HCT116 (cell line): Measurements from ENCODE around the gene DUXB. TPM values are rescaled to one million over a fixed set of nuclear protein-coding genes. Genes with fewer than 3 reads are reported as not detected.

Experiments
- ATAC-seq: fragments of 200-7000 bp; cut with Tn5 transposase; 2 replicates; pipeline ENCODE4 v1.9.1; 2020; ENCODE audit warnings: mild to moderate bottlenecking, moderate library complexity
- BruUV-seq: library from RNA; stranded (reverse); fragments of 400-500 nt; replicated peaks from 2 replicates; lab custom pipeline; 2021; lab: Mats Ljungman, UMichigan
- CTCF ChIA-PET: fragments of 300-600 bp; sonication (Branson Sonifier 250); formaldehyde crosslinking; loops from one replicate; lab custom pipeline; 2021; ENCODE audit warnings: antibody characterized with exemption; lab: Charles Lee
- POLR2A ChIA-PET: fragments of 300-600, 350-600 bp; sonication (Branson Sonifier 250); formaldehyde crosslinking; loops from one replicate; lab custom pipeline; 2021; ENCODE audit warnings: antibody characterized with exemption; lab: Charles Lee
- RAD21 ChIA-PET, 2 experiments: fragments of 300-600 bp; sonication (Branson Sonifier 250); formaldehyde crosslinking; loops; one replicate each; lab custom pipeline; 2023; ENCODE audit warnings: low total read pairs in 2 of 2; ENCODE audit not compliant: uncharacterized antibody in 2 of 2, unreplicated experiment in 2 of 2, low non-redundant PET in 1 of 2; lab: Charles Lee
- DNase-seq: peaks from one replicate; pipeline ENCODE4 v3.0.0-alpha.2; 2010; ENCODE audit warnings: low read depth, low spot score
- H2AFZ ChIP-seq: fragments of 200-600 bp; shearing (Covaris generic), sonication (generic); 2 replicates; pipeline ENCODE4 v1.6.1; 2017; ENCODE audit warnings: low read depth, mixed run types, mixed read lengths, antibody characterized with exemption, low read length; ENCODE audit not compliant: poor library complexity, severe bottlenecking
- H3K27ac ChIP-seq: 2 replicates; pipeline ENCODE4 v1.5.1; 2012; ENCODE audit warnings: low read depth, low read length
- H3K27me3 ChIP-seq: fragments of 200-600 bp; sonication (generic); 2 replicates; pipeline ENCODE4 v1.6.1; 2016; ENCODE audit warnings: mixed run types, low read length, mixed read lengths; ENCODE audit not compliant: insufficient read depth
- H3K36me3 ChIP-seq, 2 experiments: fragments of 200-500 bp in 1 of 2; fragments of 200-600 bp in 1 of 2; sonication (Bioruptor generic) in 1 of 2; sonication (generic) in 1 of 2; 2 replicates each; pipeline versions ENCODE4 v1.5.1 to v1.6.1; 2014 to 2016; ENCODE audit warnings: low read length in 2 of 2, inconsistent platforms in 1 of 2, mixed read lengths in 1 of 2, mixed run types in 1 of 2; ENCODE audit not compliant: insufficient read depth in 2 of 2, control insufficient read depth in 1 of 2
- H3K4me1 ChIP-seq, 2 experiments: fragments of 200-600 bp in 1 of 2; sonication (generic) in 1 of 2; 2 replicates each; pipeline versions ENCODE4 v1.5.1 to v1.6.1; 2012 to 2017; ENCODE audit warnings: low read length in 2 of 2, inconsistent platforms in 1 of 2, mild to moderate bottlenecking in 1 of 2, mixed read lengths in 1 of 2, mixed run types in 1 of 2, moderate library complexity in 1 of 2; ENCODE audit not compliant: insufficient read depth in 2 of 2, control insufficient read depth in 1 of 2
- H3K4me2 ChIP-seq: fragments of 200-600 bp; sonication (generic); 2 replicates; pipeline ENCODE4 v1.6.1; 2017; ENCODE audit warnings: mixed run types, low read length, mixed read lengths
- H3K4me3 ChIP-seq, 2 experiments: fragments of 200-600 bp in 1 of 2; sonication (generic) in 1 of 2; replicated peaks in 1 of 2; 2 replicates each; pipeline ENCODE4 v1.5.1; 2011 to 2016; ENCODE audit warnings: low read length in 2 of 2, control low read depth in 1 of 2, low read depth in 1 of 2, mild to moderate bottlenecking in 1 of 2, mixed read lengths in 1 of 2, mixed run types in 1 of 2
- H3K79me2 ChIP-seq: fragments of 200-600 bp; sonication (generic); 2 replicates; pipeline ENCODE4 v1.6.1; 2017; ENCODE audit warnings: mild to moderate bottlenecking, mixed run types, low read length, moderate library complexity, mixed read lengths; ENCODE audit not compliant: insufficient read depth
- H3K9ac ChIP-seq: fragments of 200-600 bp; sonication (generic); 2 replicates; pipeline ENCODE4 v1.6.1; 2016; ENCODE audit warnings: low read length, mixed read lengths
- H3K9me2 ChIP-seq: fragments of 200-600 bp; sonication (generic), shearing (Covaris generic); 2 replicates; pipeline ENCODE4 v1.6.1; 2017; ENCODE audit warnings: mixed run types, mild to moderate bottlenecking, moderate library complexity; ENCODE audit not compliant: insufficient read depth
- H3K9me3 ChIP-seq, 2 experiments: fragments of 200-500 bp in 1 of 2; fragments of 200-600 bp in 1 of 2; sonication (Bioruptor generic) in 1 of 2; sonication (generic) in 1 of 2; 2 replicates each; pipeline ENCODE4 v1.6.1; 2014 to 2017; ENCODE audit warnings: low read length in 2 of 2, mixed read lengths in 2 of 2, inconsistent platforms in 1 of 2, low read depth in 1 of 2, mild to moderate bottlenecking in 1 of 2, mixed run types in 1 of 2, moderate library complexity in 1 of 2; ENCODE audit not compliant: control insufficient read depth in 1 of 2, insufficient read depth in 1 of 2
- H4K20me1 ChIP-seq: fragments of 200-600 bp; sonication (generic), shearing (Covaris generic); 2 replicates; pipeline ENCODE4 v1.6.1; 2017; ENCODE audit warnings: mixed run types, mild to moderate bottlenecking, moderate library complexity; ENCODE audit not compliant: insufficient read depth
- CEBPB ChIP-seq: IDR thresholded peaks from 2 replicates; pipeline ENCODE4 v1.6.1; 2012; ENCODE audit warnings: low read depth
- EGR1 ChIP-seq: IDR thresholded peaks from 2 replicates; pipeline ENCODE4 v1.6.1; 2012; ENCODE audit warnings: low read depth
- EZH2 ChIP-seq: fragments of 200-600 bp; sonication (generic); IDR thresholded peaks from 2 replicates; pipeline ENCODE4 v1.6.1; 2017; ENCODE audit warnings: antibody characterized with exemption, mixed run types
- EZH2phosphoT487 ChIP-seq: fragments of 200-600 bp; IDR thresholded peaks from 2 replicates; pipeline ENCODE4 v1.6.1; 2018; ENCODE audit warnings: antibody characterized with exemption, borderline replicate concordance
- JUND ChIP-seq: IDR thresholded peaks from 2 replicates; pipeline ENCODE4 v1.6.1; 2012
- POLR2A ChIP-seq: IDR thresholded peaks from 2 replicates; pipeline ENCODE4 v1.7.0; 2011; ENCODE audit warnings: borderline replicate concordance; ENCODE audit not compliant: insufficient read depth, insufficient read length; ENCODE audit errors: extremely low read depth
- POLR2AphosphoS5 ChIP-seq: IDR thresholded peaks from 2 replicates; pipeline ENCODE4 v1.6.1; 2011; ENCODE audit warnings: mild to moderate bottlenecking, low read depth, low read length, moderate library complexity
- RAD21 ChIP-seq: IDR thresholded peaks from 2 replicates; pipeline ENCODE4 v1.6.1; 2012; ENCODE audit warnings: low read depth, mild to moderate bottlenecking
- SIN3A ChIP-seq: IDR thresholded peaks from 2 replicates; pipeline ENCODE4 v1.6.1; 2012; ENCODE audit warnings: low read depth
- SP1 ChIP-seq: IDR thresholded peaks from 2 replicates; pipeline ENCODE4 v1.6.1; 2012; ENCODE audit warnings: low read depth
- SRF ChIP-seq: IDR thresholded peaks from 2 replicates; pipeline ENCODE4 v1.6.1; 2012; ENCODE audit warnings: low read depth
- TCF7L2 ChIP-seq: IDR thresholded peaks from 2 replicates; pipeline ENCODE4 v1.7.0; 2011; ENCODE audit warnings: borderline replicate concordance, inconsistent platforms; ENCODE audit not compliant: insufficient read depth, insufficient read length; ENCODE audit errors: extremely low read depth
- YY1 ChIP-seq: IDR thresholded peaks from 2 replicates; pipeline ENCODE4 v1.6.1; 2011; ENCODE audit warnings: low read length, low read depth, moderate library complexity, mild to moderate bottlenecking; ENCODE audit not compliant: insufficient replicate concordance; ENCODE audit errors: extremely low read depth
- ZFX ChIP-seq: fragments of 450-650 bp; IDR thresholded peaks from 2 replicates; pipeline ENCODE4 v1.6.1; 2017
- ZNF274 ChIP-seq: fragments of 200-500 bp; sonication (Bioruptor generic); IDR thresholded peaks from 2 replicates; pipeline ENCODE4 v1.6.1; 2014; ENCODE audit warnings: mild to moderate bottlenecking, low read depth, low read length, inconsistent platforms
- intact Hi-C: fragments of 100-400 bp; cut with micrococcal nuclease; formaldehyde crosslinking; loops from 2 replicates; pipeline ENCODE4 v1.10.0; 2022
- total RNA-seq: library from RNA; stranded (reverse); gene quantifications from one replicate; pipeline ENCODE4 v1.2.1, GENCODE V29; 2021; ENCODE audit not compliant: unreplicated experiment
- TF ChIP-seq, protein P1 (sequence below): IDR thresholded peaks from 2 replicates; pipeline ENCODE4 v1.6.1; 2012
- TF ChIP-seq, protein P2 (sequence below): IDR thresholded peaks from 2 replicates; pipeline ENCODE4 v1.6.1; 2012
- TF ChIP-seq, protein P3 (sequence below): IDR thresholded peaks from 2 replicates; pipeline ENCODE4 v1.6.1; 2012; ENCODE audit warnings: low read depth
- TF ChIP-seq, protein P4 (sequence below), 3 experiments: fragments of 200-600 bp in 1 of 3; sonication (generic) in 1 of 3; IDR thresholded peaks in 2 of 3; conservative IDR thresholded peaks in 1 of 3; 2 replicates each; pipeline ENCODE4 v1.5.1; 2012 to 2017; ENCODE audit warnings: low read depth in 2 of 3, low read length in 2 of 3, antibody characterized with exemption in 1 of 3, borderline replicate concordance in 1 of 3, control low read depth in 1 of 3, mild to moderate bottlenecking in 1 of 3, mixed read lengths in 1 of 3, mixed run types in 1 of 3, moderate library complexity in 1 of 3; ENCODE audit not compliant: insufficient read depth in 1 of 3

Gene DUXB
- total RNA-seq, 1 experiment from 2014 or later, result not detected

DNA sequence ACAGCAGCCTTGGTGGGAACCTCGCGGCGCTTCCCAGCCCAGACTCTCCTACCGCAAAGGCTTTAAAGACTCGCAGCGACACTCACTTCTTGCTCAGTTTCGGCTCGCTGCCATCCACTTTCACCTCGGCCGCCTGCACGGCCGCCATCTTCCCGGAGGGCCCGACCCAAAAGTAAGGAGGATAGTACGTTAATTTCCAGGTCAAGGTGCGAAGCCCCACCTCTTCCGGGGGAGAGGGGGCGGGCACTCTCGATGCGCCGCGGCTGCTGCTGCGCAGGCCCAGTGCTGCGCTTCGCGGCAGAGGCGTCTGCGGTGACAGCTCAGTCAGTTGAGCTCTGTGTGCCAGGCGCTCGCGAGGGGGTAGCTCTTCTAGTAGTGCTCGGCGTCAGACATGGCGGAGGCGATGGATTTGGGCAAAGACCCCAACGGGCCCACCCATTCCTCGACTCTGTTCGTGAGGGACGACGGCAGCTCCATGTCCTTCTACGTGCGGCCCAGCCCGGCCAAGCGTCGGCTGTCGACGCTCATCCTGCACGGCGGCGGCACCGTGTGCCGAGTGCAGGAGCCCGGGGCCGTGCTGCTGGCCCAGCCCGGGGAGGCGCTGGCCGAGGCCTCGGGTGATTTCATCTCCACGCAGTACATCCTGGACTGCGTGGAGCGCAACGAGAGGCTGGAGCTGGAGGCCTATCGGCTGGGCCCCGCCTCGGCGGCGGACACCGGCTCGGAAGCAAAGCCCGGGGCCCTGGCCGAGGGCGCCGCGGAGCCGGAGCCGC lies 53.6 kb downstream of the DUXB start, which contains the start of the genes KARS1 and TERF2IP:
Gene KARS1 (minus strand): TSS at position 174 of the 773 bp plus-strand sequence. CDS start 26 bp downstream, at position 148.
Gene TERF2IP (plus strand): TSS at position 282 of the 773 bp plus-strand sequence. CDS start 110 bp downstream, at position 392.
- Histone ChIP-seq H3K9ac (peak within 1 kb of the TSS; percentile 99), H4K20me1 (peaks cover 21% of the 10 kb centered on the region; the same call in 1 of the 2 replicates), H3K4me3 (peak within 1 kb of the TSS; percentile 90 to 94), H3K9me3 (no peaks in the 10 kb centered on the region), H3K4me2 (peak within 1 kb of the TSS; percentile 91), H3K36me3 (peaks cover 10 to 23% of the 10 kb centered on the region in 2 experiments; a peak in 3 of 4 replicates), H3K27ac (peak within 1 kb of the TSS; percentile 89), H3K9me2 (no peaks in the 10 kb centered on the region), H3K79me2 (peaks cover 95% of the 10 kb centered on the region), H2AFZ (peak within 1 kb of the TSS; percentile 49), H3K27me3 (no peaks in the 10 kb centered on the region), H3K4me1 (peaks cover 8 to 28% of the 10 kb centered on the region in 2 experiments)
- DNase-seq (peak; percentile 82), ATAC-seq (peak; percentile 94)
- POLR2A ChIA-PET, result interaction anchor here (0.9 to 1.6 kb wide), 6 partner anchors 12 to 1524 kb away, joined by 3 to 12 read pairs (median 3); partner anchors contain the start of gene ADAT1
- intact Hi-C loops, result loop anchor here (1.0 to 2.0 kb wide), 2 partner anchors 25 to 117 kb away; partner anchors contain the start of gene ADAT1
- RAD21 ChIA-PET, result interaction anchor here (1.1 to 2.3 kb wide), 2 partner anchors 116 kb away, joined by 4 to 8 read pairs; no protein-coding TSS in a partner anchor
- CTCF ChIA-PET, result interaction anchor here (1.3 to 1.6 kb wide), 2 partner anchors 116 to 130 kb away, joined by 3 to 5 read pairs; no protein-coding TSS in a partner anchor
- TF ChIP-seq EZH2, result no peak
- no peak for TF ChIP-seq EZH2phosphoT487
- TF ChIP-seq ZFX, result peak; percentile 95
- TF ChIP-seq, protein P1, sequence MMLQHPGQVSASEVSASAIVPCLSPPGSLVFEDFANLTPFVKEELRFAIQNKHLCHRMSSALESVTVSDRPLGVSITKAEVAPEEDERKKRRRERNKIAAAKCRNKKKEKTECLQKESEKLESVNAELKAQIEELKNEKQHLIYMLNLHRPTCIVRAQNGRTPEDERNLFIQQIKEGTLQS, result no peak
- TF ChIP-seq, protein P2, sequence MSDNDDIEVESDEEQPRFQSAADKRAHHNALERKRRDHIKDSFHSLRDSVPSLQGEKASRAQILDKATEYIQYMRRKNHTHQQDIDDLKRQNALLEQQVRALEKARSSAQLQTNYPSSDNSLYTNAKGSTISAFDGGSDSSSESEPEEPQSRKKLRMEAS, result peak; percentile 92
- TF ChIP-seq JUND, result no peak
- TF ChIP-seq TCF7L2, result peak; percentile 12
- TF ChIP-seq RAD21, result no peak
- TF ChIP-seq POLR2AphosphoS5, result peak; percentile 89
- TF ChIP-seq POLR2A, result peak; percentile 93
- TF ChIP-seq, protein P3, sequence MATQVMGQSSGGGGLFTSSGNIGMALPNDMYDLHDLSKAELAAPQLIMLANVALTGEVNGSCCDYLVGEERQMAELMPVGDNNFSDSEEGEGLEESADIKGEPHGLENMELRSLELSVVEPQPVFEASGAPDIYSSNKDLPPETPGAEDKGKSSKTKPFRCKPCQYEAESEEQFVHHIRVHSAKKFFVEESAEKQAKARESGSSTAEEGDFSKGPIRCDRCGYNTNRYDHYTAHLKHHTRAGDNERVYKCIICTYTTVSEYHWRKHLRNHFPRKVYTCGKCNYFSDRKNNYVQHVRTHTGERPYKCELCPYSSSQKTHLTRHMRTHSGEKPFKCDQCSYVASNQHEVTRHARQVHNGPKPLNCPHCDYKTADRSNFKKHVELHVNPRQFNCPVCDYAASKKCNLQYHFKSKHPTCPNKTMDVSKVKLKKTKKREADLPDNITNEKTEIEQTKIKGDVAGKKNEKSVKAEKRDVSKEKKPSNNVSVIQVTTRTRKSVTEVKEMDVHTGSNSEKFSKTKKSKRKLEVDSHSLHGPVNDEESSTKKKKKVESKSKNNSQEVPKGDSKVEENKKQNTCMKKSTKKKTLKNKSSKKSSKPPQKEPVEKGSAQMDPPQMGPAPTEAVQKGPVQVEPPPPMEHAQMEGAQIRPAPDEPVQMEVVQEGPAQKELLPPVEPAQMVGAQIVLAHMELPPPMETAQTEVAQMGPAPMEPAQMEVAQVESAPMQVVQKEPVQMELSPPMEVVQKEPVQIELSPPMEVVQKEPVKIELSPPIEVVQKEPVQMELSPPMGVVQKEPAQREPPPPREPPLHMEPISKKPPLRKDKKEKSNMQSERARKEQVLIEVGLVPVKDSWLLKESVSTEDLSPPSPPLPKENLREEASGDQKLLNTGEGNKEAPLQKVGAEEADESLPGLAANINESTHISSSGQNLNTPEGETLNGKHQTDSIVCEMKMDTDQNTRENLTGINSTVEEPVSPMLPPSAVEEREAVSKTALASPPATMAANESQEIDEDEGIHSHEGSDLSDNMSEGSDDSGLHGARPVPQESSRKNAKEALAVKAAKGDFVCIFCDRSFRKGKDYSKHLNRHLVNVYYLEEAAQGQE, result no peak
- peak; percentile 81 for TF ChIP-seq EGR1
- TF ChIP-seq SRF, result no peak
- no peak for TF ChIP-seq ZNF274
- TF ChIP-seq SP1, result peak; percentile 76
- peak; percentile 98 for TF ChIP-seq SIN3A
- TF ChIP-seq, protein P4, sequence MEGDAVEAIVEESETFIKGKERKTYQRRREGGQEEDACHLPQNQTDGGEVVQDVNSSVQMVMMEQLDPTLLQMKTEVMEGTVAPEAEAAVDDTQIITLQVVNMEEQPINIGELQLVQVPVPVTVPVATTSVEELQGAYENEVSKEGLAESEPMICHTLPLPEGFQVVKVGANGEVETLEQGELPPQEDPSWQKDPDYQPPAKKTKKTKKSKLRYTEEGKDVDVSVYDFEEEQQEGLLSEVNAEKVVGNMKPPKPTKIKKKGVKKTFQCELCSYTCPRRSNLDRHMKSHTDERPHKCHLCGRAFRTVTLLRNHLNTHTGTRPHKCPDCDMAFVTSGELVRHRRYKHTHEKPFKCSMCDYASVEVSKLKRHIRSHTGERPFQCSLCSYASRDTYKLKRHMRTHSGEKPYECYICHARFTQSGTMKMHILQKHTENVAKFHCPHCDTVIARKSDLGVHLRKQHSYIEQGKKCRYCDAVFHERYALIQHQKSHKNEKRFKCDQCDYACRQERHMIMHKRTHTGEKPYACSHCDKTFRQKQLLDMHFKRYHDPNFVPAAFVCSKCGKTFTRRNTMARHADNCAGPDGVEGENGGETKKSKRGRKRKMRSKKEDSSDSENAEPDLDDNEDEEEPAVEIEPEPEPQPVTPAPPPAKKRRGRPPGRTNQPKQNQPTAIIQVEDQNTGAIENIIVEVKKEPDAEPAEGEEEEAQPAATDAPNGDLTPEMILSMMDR (IDR thresholded peaks at IDR 0.05 in 2 of 3, conservative IDR thresholded peaks at IDR 0.05 in 1 of 3; ENCODE audit: borderline replicate concordance in 1 of 3, insufficient read depth in 1 of 3, low read depth in 2 of 3, low read length in 2 of 3), result no peak
- no peak for TF ChIP-seq CEBPB
- TF ChIP-seq YY1, result peak; percentile 97
- BruUV-seq, result no TSS peak
